ENCODE results near the gene SLC5A4.

- no peak for TF ChIP-seq SUZ12 (IDR thresholded peaks at IDR 0.05; ENCODE audit: unreplicated experiment)
- TF ChIP-seq BHLHE40 (IDR thresholded peaks at IDR 0.05; ENCODE audit: borderline replicate concordance in 1 of 2, low read depth in 2 of 2, low read length in 1 of 2), result no peak
- no peak for TF ChIP-seq SP1 (IDR thresholded peaks at IDR 0.05; ENCODE audit: low read depth, low read length)
- TF ChIP-seq POLR2A (IDR thresholded peaks at IDR 0.05; ENCODE audit: low read depth, low read length), result no peak
- no peak for TF ChIP-seq CTCF (IDR thresholded peaks at IDR 0.05 in 2 of 3, conservative IDR thresholded peaks at IDR 0.05 in 1 of 3; ENCODE audit: control insufficient read depth in 2 of 3, extremely low read depth in 1 of 3, insufficient read depth in 1 of 3, low read depth in 3 of 3, low read length in 3 of 3)
- no peak for TF ChIP-seq NR2C1 (IDR thresholded peaks at IDR 0.05)
- no peak for TF ChIP-seq ZNF207 (IDR thresholded peaks at IDR 0.05; ENCODE audit: borderline replicate concordance)
- TF ChIP-seq POLR2AphosphoS5 (IDR thresholded peaks at IDR 0.05; ENCODE audit: low read length), result no peak
- no peak for TF ChIP-seq EZH2 (IDR thresholded peaks at IDR 0.05; ENCODE audit: borderline replicate concordance, control insufficient read depth, low read depth, low read length)
- TF ChIP-seq CEBPB (IDR thresholded peaks at IDR 0.05; ENCODE audit: borderline replicate concordance in 1 of 2, low read depth in 2 of 2, low read length in 2 of 2), result no peak
Observed at GRCh38 chr22:32245042-32245441, 10.1 kb downstream of the SLC5A4 start.
